ENCODE results near the gene DSG1. TPM values are rescaled to one million over a fixed set of nuclear protein-coding genes. Genes with fewer than 3 reads are reported as not detected.

Gene DSG1
- total and polyA plus RNA-seq, 12 donors = under 0.01 to 2.6 (median 0.84) TPM

- no peak for TF ChIP-seq CTCF (IDR thresholded peaks at IDR 0.05)
- intact Hi-C loops (cut with DNase I) = no loop called here
- Histone ChIP-seq H3K4me1 (no peaks in the 10 kb centered on the region), H3K9me3 (peaks cover 0 to 12% (median 0%) of the 10 kb centered on the region in 11 donors), H3K27me3 (no peaks in the 10 kb centered on the region), H3K36me3 (no peaks in the 10 kb centered on the region), H3K4me3 (no peak overlapping the region), H3K27ac (no peak overlapping the region)
- DNase-seq (no peak), ATAC-seq (no peak)
- 96 to 97% methylated on average over 4 of the region's 4 CpGs for WGBS, 2 donors
Measured at GRCh38 chr18:31364190-31364589, 46.2 kb downstream of the DSG1 start.

GRCh38 chr18:31369478-31369877, 51.5 kb downstream of the DSG1 start:
- no peaks in the 10 kb centered on the region for H3K27me3 ChIP-seq
- H3K36me3 ChIP-seq = no peaks in the 10 kb centered on the region
- H3K4me3 ChIP-seq = no peak overlapping the region
- H3K27ac ChIP-seq = no peak overlapping the region
- no peak for ATAC-seq
- intact Hi-C loops (cut with DNase I) = no loop called here
- DNase-seq = no peak
- no peaks in the 10 kb centered on the region for H3K4me1 ChIP-seq
- TF ChIP-seq CTCF (IDR thresholded peaks at IDR 0.05) = no peak
- peaks cover 0 to 5% (median 0%) of the 10 kb centered on the region in 11 donors for H3K9me3 ChIP-seq

GRCh38 chr18:31371989-31372388, 54.0 kb downstream of the DSG1 start:
- Histone ChIP-seq H3K9me3 (peaks cover 0 to 5% (median 0%) of the 10 kb centered on the region in 11 donors), H3K4me1 (no peaks in the 10 kb centered on the region), H3K4me3 (no peak overlapping the region), H3K36me3 (no peaks in the 10 kb centered on the region), H3K27ac (no peak overlapping the region), H3K27me3 (no peaks in the 10 kb centered on the region)
- no peak for TF ChIP-seq CTCF (IDR thresholded peaks at IDR 0.05)
- intact Hi-C loops (cut with DNase I) = no loop called here
- no peak for ATAC-seq
- no peak for DNase-seq

GRCh38 chr18:31373641-31374040, 55.7 kb downstream of the DSG1 start:
- no peaks in the 10 kb centered on the region for H3K9me3 ChIP-seq
- ATAC-seq = no peak
- no peaks in the 10 kb centered on the region for H3K27me3 ChIP-seq
- WGBS, 2 donors = 93 to 97% methylated on average over 4 of the region's 4 CpGs
- no peak for TF ChIP-seq CTCF (IDR thresholded peaks at IDR 0.05)
- H3K36me3 ChIP-seq = no peaks in the 10 kb centered on the region
- intact Hi-C loops (cut with DNase I) = no loop called here
- no peaks in the 10 kb centered on the region for H3K4me1 ChIP-seq
- DNase-seq = no peak
- no peak overlapping the region for H3K27ac ChIP-seq
- H3K4me3 ChIP-seq = no peak overlapping the region

GRCh38 chr18:31376477-31376876, 58.5 kb downstream of the DSG1 start, which contains the start of gene DSG4:
Gene DSG4 (plus strand): TSS chr18:31376777. CDS start chr18:31376912, 135 bp downstream.
- H3K27me3 ChIP-seq = no peaks in the 10 kb centered on the region
- no peak for ATAC-seq
- H3K36me3 ChIP-seq = no peaks in the 10 kb centered on the region
- WGBS, 2 donors = 93 to 95% methylated on average over 3 of the region's 3 CpGs
- intact Hi-C loops (cut with DNase I) = no loop called here
- H3K9me3 ChIP-seq = no peaks in the 10 kb centered on the region
- H3K4me1 ChIP-seq = no peaks in the 10 kb centered on the region
- DNase-seq = no peak
- no peak within 1 kb of the TSS for H3K27ac ChIP-seq
- TF ChIP-seq CTCF (IDR thresholded peaks at IDR 0.05) = no peak
- H3K4me3 ChIP-seq = no peak within 1 kb of the TSS

Measured in heart right ventricle (tissue), 16 donors.